NOMO-1 treated with DMSO at 0.1 percent for 48 hours (cell line): Measurements from ENCODE around the gene GJB3.
A peak's percentile ranks its signal among the peaks of the same experiment; 100 is the strongest.
"Not testable (repeated sequence)": the region's sequence is repeated elsewhere in the genome, so short reads cannot be mapped to it uniquely, and the experiment has no call there.

Experiments
- DNase-seq: peaks from one replicate; lab custom pipeline; 2025; ENCODE audit not compliant: unreplicated experiment; lab: John Stamatoyannopoulos, UW

The GJB3 gene

GRCh38 chr1:34759503-34760357 lies 21.3 kb upstream of the GJB3 start, which contains the start of gene GJB4:
GJB4 (plus strand) TSS chr1:34759740; CDS start chr1:34761255, 1,515 bp downstream.
- no peak for DNase-seq

DNA sequence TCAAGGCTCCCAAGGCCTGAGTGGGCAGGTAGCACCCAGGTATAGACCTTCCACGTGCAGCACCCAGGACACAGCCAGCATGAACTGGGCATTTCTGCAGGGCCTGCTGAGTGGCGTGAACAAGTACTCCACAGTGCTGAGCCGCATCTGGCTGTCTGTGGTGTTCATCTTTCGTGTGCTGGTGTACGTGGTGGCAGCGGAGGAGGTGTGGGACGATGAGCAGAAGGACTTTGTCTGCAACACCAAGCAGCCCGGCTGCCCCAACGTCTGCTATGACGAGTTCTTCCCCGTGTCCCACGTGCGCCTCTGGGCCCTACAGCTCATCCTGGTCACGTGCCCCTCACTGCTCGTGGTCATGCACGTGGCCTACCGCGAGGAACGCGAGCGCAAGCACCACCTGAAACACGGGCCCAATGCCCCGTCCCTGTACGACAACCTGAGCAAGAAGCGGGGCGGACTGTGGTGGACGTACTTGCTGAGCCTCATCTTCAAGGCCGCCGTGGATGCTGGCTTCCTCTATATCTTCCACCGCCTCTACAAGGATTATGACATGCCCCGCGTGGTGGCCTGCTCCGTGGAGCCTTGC lies 19.7 kb upstream of the GJB3 start:
- no peak for DNase-seq

GRCh38 chr1:34761776-34762307 lies 19.2 kb upstream of the GJB3 start:
- no peak for DNase-seq

DNA sequence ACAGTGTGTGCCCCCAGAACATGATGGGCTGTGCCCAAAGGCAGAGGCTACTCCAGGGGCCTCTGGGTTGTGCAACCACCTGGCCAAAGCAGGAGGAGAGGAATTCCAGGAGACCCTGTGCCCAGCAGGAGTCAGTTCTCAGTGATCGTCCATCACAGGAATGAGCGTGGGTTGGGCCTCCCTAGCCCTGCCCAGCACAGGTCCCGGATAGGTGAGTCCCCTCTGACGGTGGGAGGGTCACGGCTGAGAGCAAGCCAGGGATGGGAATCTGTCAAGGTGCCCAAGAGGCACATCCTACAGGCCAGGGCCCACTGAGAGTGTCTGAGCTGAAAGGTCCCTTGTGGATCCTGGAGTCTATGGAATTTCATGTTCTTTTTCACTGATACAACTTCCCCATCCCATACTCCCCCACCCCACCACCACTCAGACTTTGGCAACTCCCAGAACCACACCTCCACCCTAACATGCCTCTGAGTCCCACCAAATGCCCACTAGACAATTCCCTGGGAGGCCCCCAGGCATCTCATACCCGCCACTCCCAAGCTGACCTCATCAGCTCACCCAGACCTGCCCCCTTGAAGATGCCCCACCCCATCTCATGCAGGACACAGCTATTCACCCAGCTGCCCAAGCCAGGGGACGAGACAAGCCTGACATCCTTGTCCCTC lies 18.4 kb upstream of the GJB3 start:
- DNase-seq = no peak

DNA sequence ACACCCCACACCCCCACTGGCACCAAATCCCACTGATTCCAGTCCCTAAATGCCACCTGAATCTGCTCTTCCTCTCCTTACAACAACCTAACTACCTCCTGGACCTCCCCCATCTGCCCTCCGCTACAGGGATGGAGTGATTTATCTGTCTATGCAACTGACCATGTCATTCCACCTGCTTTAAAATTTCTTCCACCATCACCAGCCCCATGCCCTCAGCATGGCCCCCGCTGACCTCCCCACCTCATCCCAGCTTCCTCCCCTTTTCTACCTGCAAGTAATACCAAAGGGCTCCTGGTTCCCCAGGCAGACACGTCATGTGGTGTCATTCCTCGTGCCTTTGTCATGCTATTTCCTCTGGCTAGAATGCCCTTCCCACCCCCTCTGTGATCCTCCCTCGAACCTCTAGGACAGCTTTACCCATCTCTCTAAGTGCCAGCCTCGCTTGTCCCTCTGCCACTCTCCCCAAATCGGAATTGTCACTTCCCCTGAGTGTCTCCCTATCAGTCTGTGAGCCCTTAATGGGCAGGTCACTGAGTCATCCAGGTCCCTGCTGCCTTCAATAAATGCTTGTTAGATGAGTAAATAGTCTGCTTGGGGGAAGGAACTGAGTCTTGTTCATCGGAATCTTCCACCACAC lies 17.8 kb upstream of the GJB3 start:
- DNase-seq = no peak

- no peak for DNase-seq
Observed at GRCh38 chr1:34768856-34769255, 12.2 kb upstream of the GJB3 start.

DNA sequence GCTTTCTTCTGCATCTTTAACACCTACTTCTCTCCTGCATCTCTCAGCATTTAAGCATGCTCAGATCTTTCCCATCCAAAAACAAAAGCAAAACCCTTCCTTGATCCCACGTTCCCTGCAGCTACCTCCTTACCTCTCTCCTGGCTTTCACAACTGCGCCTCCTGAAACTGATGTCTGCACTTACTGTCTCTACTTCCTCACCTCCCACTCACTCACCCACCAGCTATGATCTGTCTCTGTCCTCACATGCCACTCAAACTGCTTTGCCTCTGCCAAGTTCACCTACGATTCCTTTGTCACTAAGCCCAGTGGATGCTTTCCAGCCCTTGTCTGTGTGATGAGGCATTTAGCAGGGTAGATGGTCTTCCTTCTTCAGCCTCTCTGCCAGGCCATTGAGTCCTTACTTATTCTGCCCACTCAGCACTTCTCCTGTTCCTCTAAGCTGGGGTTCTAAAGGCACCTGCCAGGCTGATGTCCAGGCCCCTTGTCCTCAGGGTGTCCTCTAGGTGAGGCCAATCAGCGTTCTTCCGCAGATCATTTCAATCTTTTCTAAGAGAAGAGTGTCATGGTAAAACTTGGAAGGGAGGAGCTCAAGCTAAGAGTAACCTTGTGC lies 10.0 kb upstream of the GJB3 start:
- no peak for DNase-seq

DNA sequence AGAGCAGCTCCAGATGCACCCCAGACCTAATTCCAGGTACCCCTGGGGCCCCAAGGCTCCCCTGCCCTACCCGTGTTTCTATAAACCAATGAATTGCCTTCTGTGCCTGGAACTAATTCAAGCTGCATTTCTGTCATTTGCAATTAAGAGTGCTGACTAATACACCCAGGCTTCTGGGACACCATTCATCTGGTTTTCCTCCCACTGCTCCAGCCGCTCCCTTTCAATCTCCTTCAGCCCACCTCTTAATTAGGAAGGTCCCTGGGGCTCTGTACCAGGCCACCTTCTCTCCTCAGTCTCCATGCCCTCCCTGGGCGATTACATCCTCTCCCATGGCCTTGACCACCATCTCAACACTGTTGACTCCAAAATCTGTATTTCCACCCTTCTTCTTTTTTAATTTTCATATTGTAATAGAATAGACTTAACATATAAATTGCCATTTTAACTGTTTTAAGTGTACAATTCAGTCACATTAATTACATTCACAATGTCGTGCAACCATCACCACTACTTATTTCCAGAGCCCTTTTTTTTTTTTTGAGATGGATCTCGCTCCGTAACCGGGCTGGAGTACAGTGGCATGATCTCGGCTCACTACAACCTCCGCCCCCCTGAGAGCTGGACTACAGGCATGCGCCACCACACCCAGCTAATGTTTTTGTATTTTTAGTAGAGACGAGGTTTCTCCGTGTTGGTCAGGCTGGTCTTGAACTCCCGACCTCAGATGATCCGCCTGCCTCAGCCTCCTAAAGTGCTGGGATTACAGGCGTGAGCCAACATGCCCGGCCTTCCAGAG lies 9.2 kb upstream of the GJB3 start:
- DNase-seq = no peak

GRCh38 chr1:34773114-34773513 lies 7.9 kb upstream of the GJB3 start:
- not testable (repeated sequence) for DNase-seq

GRCh38 chr1:34774957-34775356 lies 6.1 kb upstream of the GJB3 start:
- DNase-seq = no peak

- DNase-seq = no peak
Observed at GRCh38 chr1:34776911-34777310, 4.1 kb upstream of the GJB3 start.

DNA sequence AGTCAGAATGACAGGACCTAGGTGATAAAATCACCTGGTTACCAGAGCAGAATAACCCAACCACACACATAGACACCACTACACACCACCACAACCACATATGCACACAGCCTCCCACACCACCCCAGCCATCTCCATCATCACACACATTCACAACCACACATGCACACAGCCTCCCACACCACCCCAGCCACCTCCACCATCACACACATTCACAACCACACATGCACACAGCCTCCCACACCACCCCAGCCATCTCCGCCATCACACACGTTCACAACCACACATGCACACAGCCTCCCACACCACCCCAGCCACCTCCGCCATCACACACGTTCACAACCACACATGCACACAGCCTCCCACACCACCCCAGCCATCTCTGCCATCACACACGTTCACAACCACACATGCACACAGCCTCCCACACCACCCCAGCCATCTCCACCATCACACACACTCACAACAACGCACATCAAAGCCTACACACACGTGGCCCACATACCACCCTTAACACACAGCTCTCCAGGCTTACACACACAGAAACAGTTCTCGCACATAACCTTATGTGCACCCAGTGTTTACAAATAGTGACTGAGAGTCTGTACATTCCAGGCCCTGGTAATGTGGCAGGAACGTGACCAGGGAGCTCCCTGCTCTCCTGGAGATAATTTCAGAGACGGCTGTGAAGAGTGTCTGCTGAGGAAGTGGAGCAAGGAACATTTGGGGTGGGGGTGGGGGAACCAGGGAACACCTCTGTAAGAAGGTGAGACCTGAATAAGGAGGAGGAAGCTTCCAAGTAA lies 3.3 kb upstream of the GJB3 start:
- no peak for DNase-seq

GRCh38 chr1:34778381-34778780 lies 2.6 kb upstream of the GJB3 start:
- DNase-seq = no peak

DNA sequence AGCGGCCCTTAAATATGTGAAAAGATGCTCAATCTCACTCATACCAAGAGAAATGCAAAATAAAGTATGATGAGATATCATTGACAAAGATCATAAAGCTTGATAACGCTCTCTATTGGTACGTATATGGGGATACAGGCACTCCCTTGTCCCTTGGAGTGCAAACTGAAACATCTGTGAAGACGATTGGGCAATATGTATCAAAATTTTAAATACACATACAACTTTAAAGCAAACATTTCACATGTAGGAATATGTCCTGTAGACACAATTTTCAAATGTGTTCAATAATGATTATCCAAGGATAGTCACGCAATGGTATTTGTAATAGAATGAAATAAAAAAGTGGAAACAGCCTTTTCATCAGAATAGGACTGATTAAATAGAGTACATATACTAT lies 2.0 kb upstream of the GJB3 start:
- DNase-seq = no peak

DNA sequence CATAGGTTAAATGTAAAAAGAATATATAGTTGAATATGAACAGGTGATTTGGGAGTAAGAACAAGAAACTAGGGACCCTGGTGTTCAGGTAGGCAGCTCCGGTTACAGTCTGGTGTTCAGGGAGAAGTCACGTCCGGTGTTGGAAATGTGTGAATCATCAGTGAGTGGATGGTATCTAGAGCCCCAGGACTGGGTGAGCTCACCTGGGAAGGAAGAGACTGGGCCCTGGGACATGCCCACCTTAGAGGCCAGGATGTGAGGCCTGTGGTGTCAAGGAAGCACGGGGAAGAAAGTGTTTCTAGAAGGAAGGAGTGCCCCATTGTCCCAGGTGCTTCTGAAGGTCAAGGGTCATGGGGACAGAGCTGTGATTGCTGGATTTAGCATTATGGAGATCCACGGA lies 1.5 kb upstream of the GJB3 start:
- DNase-seq = no peak

GRCh38 chr1:34779962-34780361 lies 1.1 kb upstream of the GJB3 start:
- DNase-seq = no peak

GRCh38 chr1:34780528-34780927 lies 486 bp upstream of the GJB3 start:
- no peak for DNase-seq

GRCh38 chr1:34781844-34782391 lies 904 bp downstream of the GJB3 start:
- DNase-seq = no peak

DNA sequence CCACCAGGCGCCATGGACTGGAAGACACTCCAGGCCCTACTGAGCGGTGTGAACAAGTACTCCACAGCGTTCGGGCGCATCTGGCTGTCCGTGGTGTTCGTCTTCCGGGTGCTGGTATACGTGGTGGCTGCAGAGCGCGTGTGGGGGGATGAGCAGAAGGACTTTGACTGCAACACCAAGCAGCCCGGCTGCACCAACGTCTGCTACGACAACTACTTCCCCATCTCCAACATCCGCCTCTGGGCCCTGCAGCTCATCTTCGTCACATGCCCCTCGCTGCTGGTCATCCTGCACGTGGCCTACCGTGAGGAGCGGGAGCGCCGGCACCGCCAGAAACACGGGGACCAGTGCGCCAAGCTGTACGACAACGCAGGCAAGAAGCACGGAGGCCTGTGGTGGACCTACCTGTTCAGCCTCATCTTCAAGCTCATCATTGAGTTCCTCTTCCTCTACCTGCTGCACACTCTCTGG lies 3.8 kb downstream of the GJB3 start:
- peak; percentile 53 for DNase-seq
